K562 (cell line): Measurements from ENCODE around the gene ARMS2. TPM values are rescaled to one million over a fixed set of nuclear protein-coding genes. Genes with fewer than 3 reads are reported as not detected.

Experiments used
- ATAC-seq: fragments of 200-7000 bp; cut with Tn5 transposase; 3 replicates; pipeline ENCODE4 v1.9.1; 2020; ENCODE audit warnings: moderate library complexity
- BruUV-seq: library from RNA; stranded (reverse); fragments of 400-500 nt; replicated peaks from 2 replicates; lab custom pipeline; 2021; lab: Mats Ljungman, UMichigan
- CTCF ChIA-PET: fragments of 300-600 bp; formaldehyde crosslinking; extraction: SDS; loops from one replicate; lab custom pipeline; 2021; ENCODE audit warnings: low intra/inter-chr PET ratio; lab: Yijun Ruan, JAX
- POLR2A ChIA-PET: fragments of 300-600, 350-650 bp; sonication (Branson Sonifier 250); formaldehyde crosslinking; extraction: SDS; loops from one replicate; lab custom pipeline; 2021; ENCODE audit warnings: antibody characterized with exemption, inconsistent platforms; lab: Yijun Ruan, JAX
- DNase-seq, 4 experiments: peaks; one replicate each; pipeline versions ENCODE4 v3.0.0 to v3.0.0-alpha.2; 2011 to 2018; ENCODE audit warnings: low spot score in 3 of 4, mixed read lengths in 3 of 4; ENCODE audit errors: extremely low read depth in 1 of 4
- FAIRE-seq: peaks from 2 replicates; lab custom pipeline; 2011; peaks lifted over from hg19 to GRCh38; lab: Jason Lieb, UNC
- H2AFZ ChIP-seq: 2 replicates; pipeline ENCODE4 v1.6.0; 2011; ENCODE audit warnings: low read depth, low read length, control low read depth, inconsistent platforms
- H3K27ac ChIP-seq: fragments of 200-600 bp; 3 replicates; pipeline ENCODE4 v1.8.0; 2011; ENCODE audit warnings: low read depth, mild to moderate bottlenecking, control low read depth, inconsistent platforms, low read length, moderate library complexity, mixed read lengths; ENCODE audit errors: extremely low read depth
- H3K27me3 ChIP-seq, 2 experiments: fragments of 300-600 bp in 1 of 2; 2 replicates in 1 of 2; 3 replicates in 1 of 2; pipeline versions ENCODE4 v1.6.0 to v1.8.0; 2011; ENCODE audit warnings: inconsistent platforms in 2 of 2, low read length in 2 of 2, mild to moderate bottlenecking in 1 of 2, mixed read lengths in 1 of 2, moderate library complexity in 1 of 2; ENCODE audit not compliant: control insufficient read depth in 2 of 2, insufficient read depth in 2 of 2
- H3K36me3 ChIP-seq: fragments of 300-600 bp; 3 replicates; pipeline ENCODE4 v1.8.0; 2011; ENCODE audit warnings: mild to moderate bottlenecking, low read length, inconsistent platforms; ENCODE audit not compliant: control insufficient read depth, insufficient read depth
- H3K4me1 ChIP-seq, 2 experiments: fragments of 200-600 bp in 1 of 2; replicated peaks in 1 of 2; 2 replicates in 1 of 2; 3 replicates in 1 of 2; pipeline versions ENCODE4 v1.5.1 to v1.8.0; 2011; ENCODE audit warnings: inconsistent platforms in 2 of 2, low read length in 2 of 2, mild to moderate bottlenecking in 1 of 2, mixed read lengths in 1 of 2, moderate library complexity in 1 of 2; ENCODE audit not compliant: control insufficient read depth in 2 of 2, insufficient read depth in 2 of 2
- H3K4me2 ChIP-seq: 2 replicates; pipeline ENCODE4 v1.6.1; 2011; ENCODE audit warnings: low read length, control low read depth, inconsistent platforms, mixed read lengths; ENCODE audit not compliant: insufficient read depth
- H3K4me3 ChIP-seq: fragments of 200-600 bp; sonication (generic), shearing (Covaris generic); 2 replicates; pipeline ENCODE4 v1.5.1; 2016; ENCODE audit warnings: control low read depth, inconsistent platforms
- H3K79me2 ChIP-seq: fragments of 200-600 bp; 3 replicates; pipeline ENCODE4 v1.8.0; 2011; ENCODE audit warnings: low read length, inconsistent platforms; ENCODE audit not compliant: control insufficient read depth, insufficient read depth
- H3K9ac ChIP-seq, 2 experiments: 2 replicates each; pipeline versions ENCODE4 v1.6.0 to v1.6.1; 2011; ENCODE audit warnings: low read depth in 2 of 2, low read length in 2 of 2, control low read depth in 1 of 2, inconsistent platforms in 1 of 2, mild to moderate bottlenecking in 1 of 2, mixed read lengths in 1 of 2; ENCODE audit not compliant: insufficient read depth in 1 of 2
- H3K9me1 ChIP-seq: one replicate; pipeline ENCODE4 v1.6.0; 2011; ENCODE audit warnings: inconsistent platforms, mild to moderate bottlenecking, low read length, moderate library complexity; ENCODE audit not compliant: control insufficient read depth, insufficient read depth
- H3K9me3 ChIP-seq: replicated peaks from 2 replicates; pipeline ENCODE4 v1.5.1; 2011; ENCODE audit warnings: low read depth, low read length, inconsistent platforms; ENCODE audit not compliant: control insufficient read depth, insufficient read depth
- H4K20me1 ChIP-seq: replicated peaks from 2 replicates; pipeline ENCODE4 v1.6.1; 2011; ENCODE audit warnings: low read length, inconsistent platforms, mixed read lengths; ENCODE audit not compliant: control insufficient read depth, insufficient read depth
- COPS2 ChIP-seq: fragments of 450-650 bp; conservative IDR thresholded peaks from 2 replicates; pipeline ENCODE4 v1.6.1; 2016; ENCODE audit warnings: mild to moderate bottlenecking, moderate library complexity
- EP400 ChIP-seq: fragments of 450-650 bp; IDR thresholded peaks from 2 replicates; pipeline ENCODE4 v1.6.1; 2017; ENCODE audit warnings: antibody characterized with exemption, mild to moderate bottlenecking, moderate library complexity
- ETS1 ChIP-seq: conservative IDR thresholded peaks from 2 replicates; pipeline ENCODE4 v1.6.1; 2011; ENCODE audit warnings: low read depth, mild to moderate bottlenecking, low read length; ENCODE audit not compliant: control insufficient read depth
- ETS2 ChIP-seq: IDR thresholded peaks from 2 replicates; pipeline ENCODE4 v1.6.1; 2016; ENCODE audit warnings: borderline replicate concordance, missing genetic modification characterization, mild to moderate bottlenecking, moderate library complexity, missing compliant biosample characterization; ENCODE audit not compliant: poor library complexity, severe bottlenecking
- FOXK1 ChIP-seq: sonication (generic); formaldehyde crosslinking; IDR thresholded peaks from 2 replicates; pipeline ENCODE4 v1.8.0; 2022; ENCODE audit warnings: missing genetic modification reagents, mild to moderate bottlenecking, borderline replicate concordance
- HDAC8 ChIP-seq: fragments of 450-650 bp; IDR thresholded peaks from 2 replicates; pipeline ENCODE4 v1.6.1; 2016; ENCODE audit warnings: mild to moderate bottlenecking, missing genetic modification characterization, moderate library complexity, missing compliant biosample characterization
- MNT ChIP-seq, 2 experiments: fragments of 450-650 bp; conservative IDR thresholded peaks; 2 replicates each; pipeline ENCODE4 v1.6.1; 2017; ENCODE audit warnings: mild to moderate bottlenecking in 2 of 2, moderate library complexity in 2 of 2
- RBM17 ChIP-seq: fragments of 200-400 bp; formaldehyde crosslinking; IDR thresholded peaks from 2 replicates; pipeline ENCODE4 v1.6.1; 2017; ENCODE audit warnings: low read depth, mild to moderate bottlenecking, low read length, borderline replicate concordance
- SFPQ ChIP-seq: fragments of 200-400 bp; formaldehyde crosslinking; IDR thresholded peaks from 2 replicates; pipeline ENCODE4 v1.6.1; 2017; ENCODE audit warnings: mild to moderate bottlenecking, low read depth, low read length, moderate library complexity
- TAF9B ChIP-seq: fragments of 450-650 bp; IDR thresholded peaks from 2 replicates; pipeline ENCODE4 v1.6.1; 2018; ENCODE audit warnings: mild to moderate bottlenecking; ENCODE audit not compliant: partially characterized antibody
- ZNF277 ChIP-seq: fragments of 250-450 bp; sonication (Bioruptor Pico); IDR thresholded peaks from 2 replicates; pipeline ENCODE4 v1.8.0; 2022; ENCODE audit warnings: inconsistent platforms, mild to moderate bottlenecking, moderate library complexity, borderline replicate concordance
- ZNF583 ChIP-seq: fragments of 250-450 bp; sonication (Bioruptor Pico); IDR thresholded peaks from 2 replicates; pipeline ENCODE4 v1.4.0; 2020
- ZNF639 ChIP-seq, 2 experiments: fragments of 200-800 bp in 1 of 2; sonication (Bioruptor generic) in 1 of 2; sonication (generic) in 1 of 2; formaldehyde crosslinking in 1 of 2; IDR thresholded peaks in 1 of 2; conservative IDR thresholded peaks in 1 of 2; 2 replicates each; pipeline versions ENCODE4 v1.5.0 to v1.6.1; 2016 to 2020; ENCODE audit warnings: missing compliant biosample characterization in 1 of 2, missing genetic modification characterization in 1 of 2, missing genetic modification reagents in 1 of 2
- ZNF75A ChIP-seq: fragments of 450-650 bp; formaldehyde crosslinking; IDR thresholded peaks from 2 replicates; pipeline ENCODE4 v1.4.0; 2020; ENCODE audit warnings: mild to moderate bottlenecking
- WGBS: fragments of 100-300 bp; shearing (Covaris generic); methylation state at CpG from one replicate; pipeline ENCODE4 v1.1.6; 2016; ENCODE audit warnings: low coverage, mixed read lengths; ENCODE audit not compliant: insufficient coverage; ENCODE audit errors: missing lambda C conversion rate; 5-methylcytosine and 5-hydroxymethylcytosine counted together
- in situ Hi-C: fragments of 300-500 bp; cut with MboI; formaldehyde crosslinking; loops from 4 replicates; pipeline ENCODE4 v1.15.0; 2018; ENCODE audit warnings: inconsistent platforms, mixed read lengths
- intact Hi-C: fragments of 100-400 bp; cut with micrococcal nuclease; formaldehyde crosslinking; loops from 2 replicates; pipeline ENCODE4 v1.14.2; 2022
- polyA plus RNA-seq, 8 experiments: library from polyadenylated mRNA; depleted of rRNA in 4 of 8; stranded (reverse) in 5 of 8; unstranded in 3 of 8; fragments of >200 nt; fragmentation: Nextera tagmentation in 2 of 8; fragmentation: Illumina TruSeq in 1 of 8; extraction: Ambion mirVana in 2 of 8; extraction: Trizol in 1 of 8; gene quantifications; 2 replicates each; pipeline versions ENCODE4 v1.2.1 to v1.2.3, GENCODE V29; 2011 to 2014; ENCODE audit warnings: inconsistent platforms in 1 of 8, missing spikeins in 1 of 8
- total RNA-seq, 7 experiments: library from RNA; depleted of rRNA in 6 of 7; stranded (reverse); fragments of >200 nt in 6 of 7; fragmentation: Illumina TruSeq in 2 of 7; extraction: Trizol in 2 of 7; gene quantifications; 2 replicates each; pipeline versions ENCODE4 v1.2.1 to v1.2.3, GENCODE V29; 2011 to 2021; ENCODE audit warnings: low replicate concordance in 1 of 7

Gene ARMS2
- total and polyA plus RNA-seq, 9 of the 15 experiments (the other 6 are each of a cell fraction or from before 2014, with no cell fraction given): not detected

GRCh38 chr10:122498521-122498920 is 44.1 kb downstream of the ARMS2 start:
- DNase-seq: no peak
- Histone ChIP-seq H2AFZ (no peak overlapping the region), H3K9ac (no peak overlapping the region), H3K4me1 (no peaks in the 10 kb centered on the region)
- BruUV-seq: no TSS peak
- POLR2A ChIA-PET: interaction anchor here (0.6 to 0.7 kb wide), 2 partner anchors 10 to 484 kb away, joined by 4 to 6 read pairs; no protein-coding TSS in a partner anchor
- TF ChIP-seq TAF9B (no peak), EP400 (no peak), HDAC8 (tag) (no peak), ETS2 (tag) (no peak), ZNF583 (CRISPR knock-in tag) (no peak), ETS1 (no peak), ZNF639 (CRISPR knock-in tag; conservative IDR thresholded peaks at IDR 0.05 in 1 of 2, IDR thresholded peaks at IDR 0.05 in 1 of 2) (no peak), ZNF75A (CRISPR knock-in tag) (no peak), COPS2 (no peak), RBM17 (no peak), MNT (conservative IDR thresholded peaks at IDR 0.05) (no peak), SFPQ (no peak), FOXK1 (no peak), ZNF277 (no peak)
- TF ChIP-seq, all 486 proteins: peak for 0
- no peak for ATAC-seq
- FAIRE-seq: no peak
- no peaks in the 10 kb centered on the region for H3K9me3 ChIP-seq
- 0% methylated on average over 5 of the region's 5 CpGs for WGBS
- no peak overlapping the region for H3K4me2 ChIP-seq
- H3K79me2 ChIP-seq: no peaks in the 10 kb centered on the region
- H3K9me1 ChIP-seq: no peaks in the 10 kb centered on the region
- no peak overlapping the region for H3K4me3 ChIP-seq
- peaks cover 2 to 11% of the 10 kb centered on the region in 2 experiments; a peak in 3 of 5 replicates for H3K27me3 ChIP-seq
- intact Hi-C loops (no loop called here), in situ Hi-C loops (no loop called here)
- H3K27ac ChIP-seq: no peak overlapping the region
- no peaks in the 10 kb centered on the region for H3K36me3 ChIP-seq
- no peaks in the 10 kb centered on the region for H4K20me1 ChIP-seq
- CTCF ChIA-PET: no interaction called here
